Measurements from ENCODE around the gene KCNG4. TPM values are rescaled to one million over a fixed set of nuclear protein-coding genes. Genes with fewer than 3 reads are reported as not detected.

Gene KCNG4
- total RNA-seq, 1 experiment from 2014 or later = not detected

DNA sequence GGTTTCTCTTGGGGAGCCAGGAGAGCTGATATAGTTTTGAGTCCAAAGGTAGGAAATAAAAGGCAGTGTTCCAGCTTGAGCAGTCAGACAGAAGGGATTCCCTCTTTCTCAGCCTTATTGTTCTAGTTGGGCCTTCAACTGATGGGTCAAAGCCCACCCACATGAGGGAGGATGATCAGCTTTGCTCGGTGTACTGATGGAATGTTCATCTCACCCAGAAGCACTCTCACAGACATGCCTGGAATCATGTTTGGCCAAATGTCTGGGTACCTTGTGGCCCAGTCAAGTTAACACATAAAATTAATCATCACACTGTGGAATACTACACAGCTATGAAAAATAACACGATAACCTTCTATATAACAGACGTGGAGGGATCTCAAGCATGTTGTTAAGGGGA lies 23.1 kb upstream of the KCNG4 start:
- Histone ChIP-seq H2BK120ac (ENCODE audit: low read depth, low read length, poor library complexity, severe bottlenecking) (no peak overlapping the region), H3K4me2 (ENCODE audit: insufficient read depth, insufficient read length, low read length) (no peak overlapping the region), H2BK15ac (ENCODE audit: low read depth, low read length) (no peak overlapping the region), H3T11ph (ENCODE audit: low read length) (no peak overlapping the region), H4K91ac (ENCODE audit: insufficient read length, low read depth, low read length) (no peak overlapping the region), H2BK5ac (ENCODE audit: insufficient read length, low read length) (no peak overlapping the region), H3K9me3 (ENCODE audit: control insufficient read depth, low read depth, low read length) (no peaks in the 10 kb centered on the region), H2BK12ac (ENCODE audit: insufficient read length, low read depth, low read length) (no peak overlapping the region), H3K9ac (ENCODE audit: extremely low read depth, insufficient read length, low read length) (no peak overlapping the region), H3K79me2 (ENCODE audit: insufficient read depth, low read length) (no peaks in the 10 kb centered on the region), H4K8ac (replicated peaks; ENCODE audit: insufficient read length, low read depth, low read length) (no peak overlapping the region), H3K23me2 (ENCODE audit: insufficient read length, low read depth, low read length, poor library complexity, severe bottlenecking) (no peaks in the 10 kb centered on the region), H3K18ac (ENCODE audit: insufficient read length, low read depth, low read length) (no peak overlapping the region), H3K79me1 (ENCODE audit: insufficient read depth, low read depth, low read length, poor library complexity, severe bottlenecking) (no peaks in the 10 kb centered on the region), H3K23ac (ENCODE audit: insufficient read length, low read depth, low read length) (no peak overlapping the region), H3K14ac (ENCODE audit: insufficient read depth, low read length) (no peak overlapping the region), H3K56ac (ENCODE audit: insufficient read length, low read depth, low read length) (no peak overlapping the region), H3K4ac (ENCODE audit: low read depth, low read length) (no peak overlapping the region), H2AFZ (ENCODE audit: low read length) (no peak overlapping the region), H3K27ac (ENCODE audit: insufficient read length, low read depth, low read length) (no peak overlapping the region), H3K27me3 (ENCODE audit: insufficient read depth, low read length) (no peaks in the 10 kb centered on the region), H4K5ac (ENCODE audit: insufficient read length, low read depth, low read length) (no peak overlapping the region), H2AK5ac (ENCODE audit: insufficient read length, low read length) (no peak overlapping the region), H3K4me1 (ENCODE audit: insufficient read depth, low read length) (no peaks in the 10 kb centered on the region; the same call in 1 of the 2 replicates), H2BK20ac (ENCODE audit: low read depth, low read length, poor library complexity, severe bottlenecking) (no peak overlapping the region), H4K20me1 (ENCODE audit: control insufficient read depth, insufficient read depth, insufficient read length) (no peaks in the 10 kb centered on the region)
- DNase-seq = no peak
- no peak overlapping the region for H3K4me3 Mint-ChIP-seq
- peaks cover 9% of the 10 kb centered on the region in 2 experiments for H3K4me1 Mint-ChIP-seq
- TF ChIP-seq, protein P1, sequence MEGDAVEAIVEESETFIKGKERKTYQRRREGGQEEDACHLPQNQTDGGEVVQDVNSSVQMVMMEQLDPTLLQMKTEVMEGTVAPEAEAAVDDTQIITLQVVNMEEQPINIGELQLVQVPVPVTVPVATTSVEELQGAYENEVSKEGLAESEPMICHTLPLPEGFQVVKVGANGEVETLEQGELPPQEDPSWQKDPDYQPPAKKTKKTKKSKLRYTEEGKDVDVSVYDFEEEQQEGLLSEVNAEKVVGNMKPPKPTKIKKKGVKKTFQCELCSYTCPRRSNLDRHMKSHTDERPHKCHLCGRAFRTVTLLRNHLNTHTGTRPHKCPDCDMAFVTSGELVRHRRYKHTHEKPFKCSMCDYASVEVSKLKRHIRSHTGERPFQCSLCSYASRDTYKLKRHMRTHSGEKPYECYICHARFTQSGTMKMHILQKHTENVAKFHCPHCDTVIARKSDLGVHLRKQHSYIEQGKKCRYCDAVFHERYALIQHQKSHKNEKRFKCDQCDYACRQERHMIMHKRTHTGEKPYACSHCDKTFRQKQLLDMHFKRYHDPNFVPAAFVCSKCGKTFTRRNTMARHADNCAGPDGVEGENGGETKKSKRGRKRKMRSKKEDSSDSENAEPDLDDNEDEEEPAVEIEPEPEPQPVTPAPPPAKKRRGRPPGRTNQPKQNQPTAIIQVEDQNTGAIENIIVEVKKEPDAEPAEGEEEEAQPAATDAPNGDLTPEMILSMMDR (conservative IDR thresholded peaks at IDR 0.05) = no peak
- H3K36me3 Mint-ChIP-seq (ENCODE audit: insufficient read depth in 1 of 3, low read depth in 3 of 3) = no peaks in the 10 kb centered on the region
- peaks cover 8% of the 10 kb centered on the region for H3K27me3 Mint-ChIP-seq (ENCODE audit: low read depth)
- H3K9me3 Mint-ChIP-seq = peaks cover 0 to 4% of the 10 kb centered on the region in 2 experiments; a peak in 2 of 5 replicates
- no CpG with 5 or more reads among the region's 3 CpGs for WGBS (ENCODE audit: extremely low coverage, insufficient read length, low lambda C conversion rate)
- no peak overlapping the region for H3K27ac Mint-ChIP-seq
